ENCODE results near the gene TENM3. TPM values are rescaled to one million over a fixed set of nuclear protein-coding genes. Genes with fewer than 3 reads are reported as not detected.

TENM3 gene
- total RNA-seq, 1 donor from 2014 or later = 2.8 TPM

GRCh38 chr4:182832352-182833120 is 589.3 kb downstream of the TENM3 start:
- intact Hi-C loops (cut with DNase I) = no loop called here
- Histone ChIP-seq H3K4me3 (no peak overlapping the region), H3K36me3 (no peaks in the 10 kb centered on the region), H3K27me3 (no peaks in the 10 kb centered on the region), H3K9me3 (no peaks in the 10 kb centered on the region), H3K27ac (no peak overlapping the region), H3K4me1 (no peaks in the 10 kb centered on the region)
- no peak for DNase-seq (ENCODE audit: low spot score in 2 of 2)
- no peak for TF ChIP-seq CTCF (IDR thresholded peaks at IDR 0.05)

GRCh38 chr4:182835006-182835740 is 592.0 kb downstream of the TENM3 start:
- Histone ChIP-seq H3K27ac (no peak overlapping the region), H3K4me1 (no peaks in the 10 kb centered on the region), H3K27me3 (no peaks in the 10 kb centered on the region), H3K36me3 (no peaks in the 10 kb centered on the region), H3K4me3 (no peak overlapping the region), H3K9me3 (no peaks in the 10 kb centered on the region)
- intact Hi-C loops (cut with DNase I) = no loop called here
- DNase-seq (ENCODE audit: low spot score in 2 of 2) = no peak
- no peak for TF ChIP-seq CTCF (IDR thresholded peaks at IDR 0.05)

GRCh38 chr4:182837831-182838230 is 594.6 kb downstream of the TENM3 start:
- intact Hi-C loops (cut with DNase I) = no loop called here
- no peak for TF ChIP-seq CTCF (IDR thresholded peaks at IDR 0.05)
- H3K27ac ChIP-seq = no peak overlapping the region
- no peaks in the 10 kb centered on the region for H3K9me3 ChIP-seq
- no peaks in the 10 kb centered on the region for H3K27me3 ChIP-seq
- H3K36me3 ChIP-seq = no peaks in the 10 kb centered on the region
- H3K4me1 ChIP-seq = no peaks in the 10 kb centered on the region
- no peak overlapping the region for H3K4me3 ChIP-seq
- DNase-seq (ENCODE audit: low spot score in 2 of 2) = no peak

- Histone ChIP-seq H3K9me3 (no peaks in the 10 kb centered on the region), H3K27me3 (no peaks in the 10 kb centered on the region), H3K4me1 (no peaks in the 10 kb centered on the region), H3K4me3 (no peak overlapping the region), H3K27ac (no peak overlapping the region), H3K36me3 (no peaks in the 10 kb centered on the region)
- intact Hi-C loops (cut with DNase I) = no loop called here
- TF ChIP-seq CTCF (IDR thresholded peaks at IDR 0.05) = no peak
- no peak for DNase-seq (ENCODE audit: low spot score in 2 of 2)
Observed at GRCh38 chr4:182838535-182838934, 595.3 kb downstream of the TENM3 start.

- TF ChIP-seq CTCF (IDR thresholded peaks at IDR 0.05) = no peak
- H3K27ac ChIP-seq = no peak overlapping the region
- no peak for DNase-seq (ENCODE audit: low spot score in 2 of 2)
- H3K27me3 ChIP-seq = no peaks in the 10 kb centered on the region
- no peak overlapping the region for H3K4me3 ChIP-seq
- intact Hi-C loops (cut with DNase I) = no loop called here
- no peaks in the 10 kb centered on the region for H3K9me3 ChIP-seq
- no peaks in the 10 kb centered on the region for H3K4me1 ChIP-seq
- no peaks in the 10 kb centered on the region for H3K36me3 ChIP-seq
Observed at GRCh38 chr4:182839256-182839655, 596.1 kb downstream of the TENM3 start.

Data from ascending aorta (tissue), 2 donors.